Cerebellar cortex (tissue), 1 donor: ENCODE data around the gene BFSP2.
"Not testable (repeated sequence)": the region's sequence is repeated elsewhere in the genome, so short reads cannot be mapped to it uniquely, and the experiment has no call there.

ENCODE experiments used
- DNase-seq: peaks from one replicate; pipeline ENCODE4 v3.0.0-alpha.2; 2015; ENCODE audit warnings: low spot score

BFSP2 gene

GRCh38 chr3:133479895-133480669 lies 80.2 kb downstream of the BFSP2 start:
- DNase-seq: peak; percentile 59

DNA sequence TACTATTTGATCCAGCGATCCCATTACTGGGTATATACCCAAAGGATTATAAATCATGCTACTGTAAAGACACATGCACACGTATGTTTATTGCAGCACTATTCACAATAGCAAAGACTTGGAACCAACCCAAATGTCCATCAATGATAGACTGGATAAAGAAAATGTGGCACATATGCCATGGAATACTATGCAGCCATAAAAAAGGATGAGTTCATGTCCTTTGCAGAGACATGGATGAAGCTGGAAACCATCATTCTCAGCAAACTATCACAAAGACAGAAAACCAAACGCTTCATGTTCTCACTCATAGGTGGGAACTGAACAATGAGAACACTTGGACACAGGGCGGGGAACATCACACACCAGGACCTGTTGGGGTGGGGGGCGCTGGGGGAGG lies 82.6 kb downstream of the BFSP2 start:
- not testable (repeated sequence) for DNase-seq

GRCh38 chr3:133486658-133487057 lies 86.8 kb downstream of the BFSP2 start:
- no peak for DNase-seq

GRCh38 chr3:133487204-133487603 lies 87.3 kb downstream of the BFSP2 start:
- DNase-seq: no peak

GRCh38 chr3:133487920-133488540 lies 88.2 kb downstream of the BFSP2 start:
- DNase-seq: no peak

- no peak for DNase-seq
Observed at GRCh38 chr3:133488785-133489367, 89.0 kb downstream of the BFSP2 start.

- no peak for DNase-seq
Observed at GRCh38 chr3:133489466-133490085, 89.7 kb downstream of the BFSP2 start.

DNA sequence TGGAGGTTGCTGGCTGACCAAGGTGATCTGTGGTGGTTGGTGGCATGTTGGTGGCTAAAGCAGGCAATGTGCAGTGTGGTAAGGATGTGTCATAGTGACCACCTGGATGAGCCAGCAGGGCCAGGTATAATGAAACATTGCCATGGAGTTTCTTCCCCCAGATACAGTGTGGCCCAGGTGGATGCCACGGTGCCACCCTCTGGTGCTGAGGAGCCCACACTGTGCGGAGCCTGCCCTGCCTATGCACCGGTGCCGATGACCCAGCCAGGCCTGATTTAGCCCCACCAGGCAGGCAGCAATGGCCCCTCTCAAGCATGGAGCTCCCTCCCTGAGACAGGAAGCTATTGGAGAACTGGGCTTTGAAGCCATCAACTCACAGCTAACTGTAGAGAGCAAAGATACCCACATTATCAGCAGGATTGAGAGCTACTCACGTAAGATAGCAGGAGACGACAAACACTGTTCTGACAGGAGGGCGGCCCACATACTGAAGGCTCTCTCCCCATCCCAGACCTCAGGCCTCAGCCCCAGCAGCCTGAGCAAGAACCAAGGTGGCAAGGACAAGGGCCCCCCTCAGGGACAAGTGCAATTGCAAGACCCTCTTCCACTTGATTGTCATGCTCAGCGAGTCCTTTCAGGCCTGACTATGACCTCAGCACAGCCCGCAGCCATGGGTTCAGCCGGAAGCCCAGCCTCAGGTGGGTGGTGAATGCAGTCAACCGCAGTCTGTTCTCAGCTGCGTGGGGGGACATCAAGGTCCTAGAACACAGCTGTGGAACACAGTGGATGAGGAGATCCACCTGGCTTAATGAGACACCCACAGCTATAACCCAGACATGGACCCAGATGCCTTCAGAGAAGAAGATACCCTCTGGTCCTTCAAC lies 90.9 kb downstream of the BFSP2 start:
- DNase-seq: no peak

DNA sequence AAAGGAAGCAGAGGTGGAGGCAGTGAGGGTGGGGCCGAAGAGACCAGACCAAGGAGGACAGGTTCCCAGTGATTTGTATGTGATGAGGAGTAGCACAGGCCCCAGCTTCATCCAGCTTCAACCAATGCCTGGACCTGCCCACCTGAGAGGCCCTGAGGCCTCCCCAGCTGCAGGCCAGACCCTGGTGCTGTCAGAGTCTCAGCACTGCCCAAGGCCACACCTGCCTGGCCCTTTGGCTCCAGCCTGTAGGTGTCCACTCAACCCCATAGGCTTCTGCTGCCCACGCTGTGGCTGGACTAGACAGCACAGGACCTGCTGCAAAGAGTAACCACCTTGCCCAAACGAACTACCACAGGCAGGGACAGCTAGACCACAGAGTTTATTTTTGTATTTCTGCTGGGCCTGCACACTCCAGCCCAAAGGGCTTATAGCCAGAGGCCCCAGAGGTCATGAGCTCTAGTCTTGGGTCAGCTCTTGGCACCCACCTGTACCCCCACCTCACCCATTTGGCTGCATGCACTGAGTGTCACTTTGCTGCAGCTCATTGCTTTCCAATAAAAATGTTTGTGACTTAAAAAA lies 91.7 kb downstream of the BFSP2 start:
- DNase-seq: no peak

DNA sequence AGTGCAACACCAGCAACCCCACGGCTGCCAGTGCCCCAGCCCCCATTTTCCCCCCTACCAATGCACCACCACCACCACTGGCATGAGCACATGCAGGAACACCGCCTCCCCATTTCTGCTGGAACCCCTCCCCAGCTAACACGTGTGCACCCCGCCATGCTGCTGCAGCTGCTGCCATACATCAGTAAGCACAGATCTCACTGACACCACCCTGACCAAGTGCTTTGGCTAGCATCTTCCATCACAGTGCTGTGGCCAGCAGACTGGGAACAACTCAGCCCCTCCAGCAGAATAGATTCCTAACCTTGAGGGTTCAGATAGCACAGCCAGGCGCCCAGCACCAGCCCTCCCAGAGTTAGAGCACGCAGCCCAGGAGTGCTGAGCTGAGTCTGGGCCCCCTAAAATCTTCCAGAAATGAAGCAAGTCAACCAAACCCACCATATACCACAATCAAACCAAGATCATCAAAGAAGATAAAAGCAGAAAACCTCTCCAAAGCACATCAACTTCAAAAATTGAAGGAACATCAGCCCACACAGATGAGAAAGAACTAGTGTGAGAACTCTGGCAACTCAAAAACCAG lies 92.4 kb downstream of the BFSP2 start:
- DNase-seq: no peak

GRCh38 chr3:133494469-133494868 lies 94.6 kb downstream of the BFSP2 start:
- peak; percentile 54 for DNase-seq

DNA sequence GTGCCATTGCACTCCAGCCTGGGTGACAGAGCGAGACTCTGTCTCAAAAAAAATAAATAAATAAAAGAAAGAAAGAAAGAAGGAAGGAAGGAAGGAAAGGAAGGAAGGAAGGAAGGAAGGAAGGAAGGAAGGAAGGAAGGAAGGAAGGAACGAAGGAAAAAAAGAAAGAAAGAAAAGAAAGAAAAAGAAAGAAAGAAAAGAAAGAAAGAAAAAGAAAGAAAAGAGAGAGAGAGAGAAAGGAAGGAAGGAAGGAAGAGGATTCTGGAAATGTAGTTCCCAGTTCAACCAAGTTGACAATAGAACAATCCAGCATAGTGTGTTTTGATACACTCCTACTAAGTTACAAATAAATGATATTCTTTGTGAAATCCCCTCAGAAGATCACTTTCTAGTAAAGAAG lies 102.7 kb downstream of the BFSP2 start:
- not testable (repeated sequence) for DNase-seq

GRCh38 chr3:133503409-133503808 lies 103.6 kb downstream of the BFSP2 start:
- DNase-seq: no peak

- no peak for DNase-seq
Observed at GRCh38 chr3:133504736-133505135, 104.9 kb downstream of the BFSP2 start.

GRCh38 chr3:133505813-133506212 lies 106.0 kb downstream of the BFSP2 start:
- DNase-seq: no peak

DNA sequence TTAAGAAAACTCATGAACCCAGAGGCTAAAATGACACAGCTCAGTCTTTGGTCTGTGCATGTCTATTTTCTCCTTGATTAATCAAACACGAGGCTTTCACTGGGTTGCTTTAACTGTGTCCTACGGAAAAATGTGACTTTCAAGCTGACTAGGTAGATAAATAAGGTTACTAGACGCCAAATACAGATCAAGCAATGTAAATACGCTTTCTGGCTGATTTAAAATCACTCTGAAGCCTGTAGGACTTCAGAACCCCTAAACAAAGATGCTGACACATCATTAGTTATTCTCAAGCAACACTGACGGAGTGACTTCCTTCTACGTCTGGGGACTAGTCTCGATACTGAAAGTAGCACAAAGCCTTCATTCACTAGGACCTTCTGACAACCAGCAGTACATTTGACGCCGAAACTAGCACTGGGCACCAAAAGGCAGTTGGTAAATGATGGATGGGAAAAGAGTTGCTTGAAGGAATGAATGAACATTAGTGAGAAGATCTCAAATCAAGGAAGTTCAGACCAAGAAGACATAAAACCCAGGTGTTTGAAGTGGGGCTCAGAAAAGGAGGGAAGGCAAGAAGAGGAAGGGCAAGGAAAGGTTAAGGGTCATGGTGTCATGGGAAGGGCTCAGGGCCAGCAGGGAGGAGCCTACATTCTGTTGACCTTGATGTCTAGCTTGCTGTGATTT lies 106.5 kb downstream of the BFSP2 start:
- no peak for DNase-seq

GRCh38 chr3:133509488-133509887 lies 109.6 kb downstream of the BFSP2 start:
- DNase-seq: no peak

DNA sequence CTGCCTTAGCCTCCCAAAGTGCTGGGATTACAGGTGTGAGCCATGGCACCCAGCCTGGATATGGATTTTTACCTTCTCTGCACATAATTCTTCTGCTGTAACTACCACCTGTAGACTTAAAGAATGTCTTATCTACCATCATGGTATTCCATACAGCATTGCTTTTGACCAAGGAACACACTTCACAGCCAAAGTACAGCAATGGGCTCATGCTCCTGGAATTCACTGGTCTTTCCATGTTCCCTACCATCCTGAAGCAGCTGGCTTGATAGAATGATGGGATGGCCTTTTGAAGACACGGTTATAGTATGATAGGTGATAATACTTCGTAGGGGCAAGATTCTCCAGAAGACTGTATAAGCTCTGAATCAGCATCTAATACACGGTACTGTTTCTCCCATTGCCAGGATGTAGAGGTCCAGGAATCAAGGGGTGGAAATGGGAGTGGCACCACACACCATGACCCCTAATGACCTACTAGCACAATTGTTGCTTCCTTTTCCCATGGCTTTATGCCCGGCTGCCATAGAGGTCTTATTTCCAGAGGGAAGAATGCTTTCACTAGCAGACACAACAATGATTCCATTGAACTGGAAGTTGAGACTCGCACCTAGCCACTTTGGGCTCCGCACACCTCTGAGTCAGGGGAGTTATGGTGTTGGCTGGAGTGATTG lies 112.7 kb downstream of the BFSP2 start:
- DNase-seq: no peak

GRCh38 chr3:133514418-133514817 lies 114.6 kb downstream of the BFSP2 start:
- DNase-seq: no peak

- no peak for DNase-seq
Observed at GRCh38 chr3:133515127-133515526, 115.3 kb downstream of the BFSP2 start.
